Stomach smooth muscle (tissue), 2 donors: ENCODE data around the gene CRACR2A.

Experiments used
- H3K27ac ChIP-seq: one replicate; pipeline ENCODE4 v1.7.0; 2013; ENCODE audit warnings: mild to moderate bottlenecking, low read length, inconsistent platforms
- H3K27me3 ChIP-seq, 2 donors: one replicate each; pipeline ENCODE4 v1.7.0; 2013; ENCODE audit warnings: low read length in 2 of 2; ENCODE audit not compliant: insufficient read depth in 2 of 2, control insufficient read depth in 1 of 2
- H3K36me3 ChIP-seq, 2 donors: one replicate each; pipeline ENCODE4 v1.7.0; 2013; ENCODE audit warnings: low read length in 2 of 2; ENCODE audit not compliant: control insufficient read depth in 2 of 2, insufficient read depth in 2 of 2
- H3K4me1 ChIP-seq: one replicate; pipeline ENCODE4 v1.7.0; 2013; ENCODE audit warnings: low read length; ENCODE audit not compliant: control insufficient read depth, insufficient read depth
- H3K4me3 ChIP-seq, 2 donors: one replicate each; pipeline ENCODE4 v1.7.0; 2013; ENCODE audit warnings: low read length in 2 of 2
- H3K9ac ChIP-seq, 2 donors: one replicate each; pipeline ENCODE4 v1.7.0; 2013; ENCODE audit warnings: low read length in 2 of 2, mild to moderate bottlenecking in 1 of 2
- H3K9me3 ChIP-seq, 2 donors: one replicate each; pipeline ENCODE4 v1.7.0; 2013; ENCODE audit warnings: low read length in 2 of 2; ENCODE audit not compliant: control insufficient read depth in 2 of 2
- donor health status: healthy.
- donor health status: Pancreatic carcinoma.

Gene CRACR2A

GRCh38 chr12:3700861-3701260, 52.0 kb downstream of the CRACR2A start:
- H3K27ac ChIP-seq = no peak overlapping the region
- peaks cover 10% of the 10 kb centered on the region for H3K4me1 ChIP-seq
- no peak overlapping the region for H3K9ac ChIP-seq
- peaks cover 0 to 3% of the 10 kb centered on the region in 2 donors for H3K36me3 ChIP-seq
- no peaks in the 10 kb centered on the region for H3K9me3 ChIP-seq
- no peaks in the 10 kb centered on the region for H3K27me3 ChIP-seq
- H3K4me3 ChIP-seq = no peak overlapping the region

- H3K27ac ChIP-seq = no peak overlapping the region
- H3K9ac ChIP-seq = no peak overlapping the region
Measured at GRCh38 chr12:3698218-3698974, 54.5 kb downstream of the CRACR2A start.

GRCh38 chr12:3697311-3697870, 55.5 kb downstream of the CRACR2A start:
- Histone ChIP-seq H3K9ac (no peak overlapping the region), H3K36me3 (peaks cover 0 to 3% of the 10 kb centered on the region in 2 donors), H3K4me3 (no peak overlapping the region), H3K27ac (no peak overlapping the region), H3K9me3 (no peaks in the 10 kb centered on the region), H3K27me3 (no peaks in the 10 kb centered on the region), H3K4me1 (no peaks in the 10 kb centered on the region)

More at GRCh38 chr12:3698218-3698974, 54.5 kb downstream of the CRACR2A start:
- no peaks in the 10 kb centered on the region for H3K27me3 ChIP-seq
- H3K4me3 ChIP-seq = no peak overlapping the region
- H3K4me1 ChIP-seq = no peaks in the 10 kb centered on the region
- H3K36me3 ChIP-seq = peaks cover 0 to 3% of the 10 kb centered on the region in 2 donors
- H3K9me3 ChIP-seq = no peaks in the 10 kb centered on the region

GRCh38 chr12:3694673-3695072, 58.2 kb downstream of the CRACR2A start:
- H3K27ac ChIP-seq = no peak overlapping the region
- no peaks in the 10 kb centered on the region for H3K9me3 ChIP-seq
- H3K4me3 ChIP-seq = no peak overlapping the region
- no peaks in the 10 kb centered on the region for H3K4me1 ChIP-seq
- H3K27me3 ChIP-seq = no peaks in the 10 kb centered on the region
- H3K36me3 ChIP-seq = peaks cover 0 to 3% of the 10 kb centered on the region in 2 donors
- H3K9ac ChIP-seq = no peak overlapping the region

GRCh38 chr12:3692616-3693365, 60.1 kb downstream of the CRACR2A start:
- Histone ChIP-seq H3K9me3 (no peaks in the 10 kb centered on the region), H3K27ac (no peak overlapping the region), H3K9ac (no peak overlapping the region), H3K27me3 (no peaks in the 10 kb centered on the region), H3K4me3 (no peak overlapping the region), H3K36me3 (peaks cover 0 to 3% of the 10 kb centered on the region in 2 donors), H3K4me1 (no peaks in the 10 kb centered on the region)

GRCh38 chr12:3686463-3686862, 66.4 kb downstream of the CRACR2A start:
- Histone ChIP-seq H3K4me3 (no peak overlapping the region), H3K9ac (no peak overlapping the region), H3K4me1 (peaks cover 13% of the 10 kb centered on the region), H3K9me3 (no peaks in the 10 kb centered on the region), H3K27ac (no peak overlapping the region), H3K36me3 (no peaks in the 10 kb centered on the region), H3K27me3 (no peaks in the 10 kb centered on the region)

GRCh38 chr12:3685830-3686229, 67.1 kb downstream of the CRACR2A start:
- H3K9me3 ChIP-seq = no peaks in the 10 kb centered on the region

GRCh38 chr12:3684449-3685051, 68.4 kb downstream of the CRACR2A start:
- peak overlapping the region; percentile 41 for H3K27ac ChIP-seq
- peaks cover 17% of the 10 kb centered on the region for H3K4me1 ChIP-seq
- H3K9me3 ChIP-seq = no peaks in the 10 kb centered on the region
- H3K36me3 ChIP-seq = no peaks in the 10 kb centered on the region
- no peaks in the 10 kb centered on the region for H3K27me3 ChIP-seq
- no peak overlapping the region for H3K4me3 ChIP-seq
- no peak overlapping the region for H3K9ac ChIP-seq

More at GRCh38 chr12:3685830-3686229, 67.1 kb downstream of the CRACR2A start:
- Histone ChIP-seq H3K27ac (no peak overlapping the region), H3K27me3 (no peaks in the 10 kb centered on the region), H3K9ac (no peak overlapping the region), H3K4me3 (no peak overlapping the region), H3K36me3 (no peaks in the 10 kb centered on the region), H3K4me1 (peaks cover 17% of the 10 kb centered on the region)

- Histone ChIP-seq H3K36me3 (no peaks in the 10 kb centered on the region), H3K27me3 (no peaks in the 10 kb centered on the region), H3K9me3 (no peaks in the 10 kb centered on the region), H3K4me3 (no peak overlapping the region), H3K27ac (peak overlapping the region; percentile 41), H3K4me1 (peaks cover 17% of the 10 kb centered on the region), H3K9ac (no peak overlapping the region)
Measured at GRCh38 chr12:3683670-3684069, 69.2 kb downstream of the CRACR2A start.

- no peak overlapping the region for H3K27ac ChIP-seq
Measured at GRCh38 chr12:3681595-3682061, 71.3 kb downstream of the CRACR2A start.

More at GRCh38 chr12:3681595-3682061, 71.3 kb downstream of the CRACR2A start:
- Histone ChIP-seq H3K36me3 (peaks cover 0 to 3% of the 10 kb centered on the region in 2 donors), H3K9me3 (no peaks in the 10 kb centered on the region), H3K4me1 (peaks cover 17% of the 10 kb centered on the region), H3K9ac (no peak overlapping the region), H3K4me3 (no peak overlapping the region), H3K27me3 (no peaks in the 10 kb centered on the region)
